Stimulated activated CD4-positive, alpha-beta T cell treated with anti-CD3 and anti-CD28 coated beads, TNF-alpha, amount 100 ng/mL, for 48 hours (primary cell): Measurements from ENCODE around the gene NACA2.

Source experiments
- DNase-seq, 3 donors: peaks; one replicate each; pipeline ENCODE4 v3.0.0-alpha.2; 2020; ENCODE audit warnings: low read depth in 3 of 3

The NACA2 gene

GRCh38 chr17:61547113-61547512 is 43.9 kb downstream of the NACA2 start:
- no peak for DNase-seq

DNA sequence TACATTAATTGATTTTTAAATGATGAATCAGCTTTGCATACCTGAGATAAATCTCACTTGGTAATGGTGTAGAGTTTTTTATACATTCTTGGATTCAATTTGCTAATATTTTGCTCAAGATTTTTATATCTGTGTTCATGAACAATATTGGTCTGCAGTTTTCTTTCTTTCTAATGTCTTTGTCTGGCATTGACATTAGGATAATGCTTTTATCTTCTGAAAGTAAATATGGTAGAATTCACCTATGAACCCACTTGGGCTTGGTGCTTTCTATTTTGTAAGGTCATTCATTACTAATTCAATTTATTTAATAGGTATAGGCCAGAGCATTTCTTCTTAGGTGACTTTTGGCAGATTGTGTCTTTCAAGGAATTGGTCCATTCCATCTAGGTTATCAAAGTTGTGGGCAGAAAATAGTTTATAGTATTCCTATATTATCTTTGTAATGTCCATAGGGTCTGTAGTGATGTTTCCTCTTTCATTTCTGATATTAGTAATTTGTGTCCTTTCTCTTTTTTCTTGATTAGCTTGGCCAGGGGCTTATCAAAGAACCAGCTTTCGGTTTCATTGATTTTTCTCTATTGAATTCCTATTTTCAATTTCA is 45.6 kb downstream of the NACA2 start:
- DNase-seq, result no peak

GRCh38 chr17:61543786-61544415 is 47.1 kb downstream of the NACA2 start:
- no peak for DNase-seq

GRCh38 chr17:61542027-61542426 is 49.0 kb downstream of the NACA2 start:
- DNase-seq, result no peak

GRCh38 chr17:61540874-61541273 is 50.1 kb downstream of the NACA2 start:
- no peak for DNase-seq
